GM18517 (cell line): ENCODE data around the gene KCNQ1.

Source experiments
- ATAC-seq: cut with Tn5 transposase; IDR thresholded peaks from one replicate; pipeline ENCODE4 v1.9.1; 2021; ENCODE audit warnings: mild to moderate bottlenecking, moderate library complexity; ENCODE audit not compliant: unreplicated experiment

Gene KCNQ1

DNA sequence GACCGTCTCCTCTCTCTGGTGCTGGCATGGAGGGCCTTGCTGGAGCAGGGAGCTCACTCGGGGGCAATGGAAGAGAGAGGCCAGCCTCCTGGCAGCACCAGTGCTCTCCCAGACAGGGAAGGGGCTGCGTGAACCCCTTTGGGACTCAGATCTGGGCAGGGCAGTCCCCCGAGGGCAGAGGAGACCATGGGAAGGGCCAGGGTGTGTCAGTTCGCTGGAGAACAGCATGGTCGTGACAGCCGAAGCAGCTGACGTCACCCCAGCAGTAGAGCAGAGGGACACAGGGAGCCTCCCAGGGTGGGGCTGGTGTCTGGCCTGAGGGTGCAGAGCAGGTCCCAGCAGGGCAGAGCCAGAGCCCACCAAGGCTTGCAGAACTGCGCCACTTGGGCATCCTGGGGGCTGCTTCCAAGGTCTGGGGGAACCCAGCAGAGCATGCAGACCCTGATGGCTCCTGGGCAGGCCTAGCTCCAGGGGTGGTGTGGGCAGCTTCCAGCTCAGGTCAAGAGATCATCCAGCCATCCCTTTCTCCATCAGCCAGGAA is 326.0 kb downstream of the KCNQ1 start:
- ATAC-seq: no peak

- no peak for ATAC-seq
Observed at GRCh38 chr11:2771758-2772466, 327.1 kb downstream of the KCNQ1 start.

- ATAC-seq: no peak
Observed at GRCh38 chr11:2772544-2773031, 327.8 kb downstream of the KCNQ1 start.

DNA sequence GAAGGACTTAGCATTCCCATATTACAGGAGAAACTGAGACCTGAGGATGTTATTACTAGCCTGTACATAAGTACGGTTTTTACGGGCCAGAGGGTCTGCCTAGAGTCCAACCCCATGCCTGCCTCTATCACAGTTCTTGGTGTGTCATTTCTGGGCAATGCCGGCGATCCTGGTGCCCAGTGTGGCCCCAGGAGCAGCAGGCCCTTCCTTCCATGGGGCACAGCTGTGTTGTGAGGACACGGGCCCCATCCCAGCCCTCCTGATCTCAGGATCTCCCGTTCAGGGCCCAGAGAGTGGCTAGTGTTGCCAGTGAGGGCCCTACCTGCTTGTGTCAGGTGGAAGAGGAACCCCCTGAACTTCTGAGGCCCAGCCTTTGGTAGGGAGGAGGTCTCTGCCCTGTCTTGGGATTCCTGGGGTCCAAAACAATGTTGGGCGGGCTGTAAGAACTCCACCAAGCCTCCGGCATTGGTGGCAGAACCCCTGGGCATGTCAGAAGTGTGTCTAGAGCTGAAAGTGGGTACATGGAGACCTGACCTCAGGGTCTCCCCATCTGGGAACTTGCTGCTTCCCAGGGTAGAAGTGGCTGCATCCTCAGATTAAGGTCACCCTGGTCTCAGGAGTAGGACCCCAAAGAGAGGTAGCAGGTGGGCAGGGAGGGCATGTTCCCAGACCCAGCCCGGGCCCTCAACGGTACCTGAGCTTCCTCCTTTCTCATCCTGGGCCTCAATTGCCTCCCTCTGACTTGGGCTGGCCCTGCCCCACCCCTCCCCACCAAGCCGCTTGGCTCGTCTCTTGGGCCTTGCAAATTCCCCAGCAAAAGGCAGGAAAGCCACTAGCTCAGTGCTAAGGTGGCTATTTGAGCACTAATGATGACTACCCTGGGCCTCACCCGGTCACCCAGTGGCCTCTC is 329.6 kb downstream of the KCNQ1 start:
- no peak for ATAC-seq

- ATAC-seq: no peak
Observed at GRCh38 chr11:2775083-2775625, 330.3 kb downstream of the KCNQ1 start.

- no peak for ATAC-seq
Observed at GRCh38 chr11:2775626-2776350, 331.0 kb downstream of the KCNQ1 start.

GRCh38 chr11:2776351-2777061 is 331.7 kb downstream of the KCNQ1 start:
- ATAC-seq: no peak

DNA sequence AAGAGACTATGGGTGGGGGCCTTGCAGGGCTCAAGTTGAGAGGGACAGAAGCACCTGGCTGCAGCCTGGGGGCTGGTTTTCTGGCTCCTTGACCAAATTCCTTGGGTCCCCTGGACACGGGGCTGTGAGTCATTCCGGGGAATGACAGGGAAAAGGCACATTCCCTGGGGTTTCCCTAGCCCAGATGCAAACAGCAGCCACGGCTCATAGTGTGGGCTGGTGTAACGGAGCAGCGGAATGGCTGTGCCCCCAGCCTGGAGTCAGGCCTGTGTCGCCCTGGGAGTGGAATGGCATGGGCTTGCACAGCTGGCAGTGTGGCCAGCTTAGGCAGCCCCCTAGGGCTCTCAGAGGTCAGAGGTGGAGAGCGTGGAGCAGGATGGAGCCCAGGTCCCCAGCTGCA is 332.6 kb downstream of the KCNQ1 start:
- ATAC-seq: no peak

DNA sequence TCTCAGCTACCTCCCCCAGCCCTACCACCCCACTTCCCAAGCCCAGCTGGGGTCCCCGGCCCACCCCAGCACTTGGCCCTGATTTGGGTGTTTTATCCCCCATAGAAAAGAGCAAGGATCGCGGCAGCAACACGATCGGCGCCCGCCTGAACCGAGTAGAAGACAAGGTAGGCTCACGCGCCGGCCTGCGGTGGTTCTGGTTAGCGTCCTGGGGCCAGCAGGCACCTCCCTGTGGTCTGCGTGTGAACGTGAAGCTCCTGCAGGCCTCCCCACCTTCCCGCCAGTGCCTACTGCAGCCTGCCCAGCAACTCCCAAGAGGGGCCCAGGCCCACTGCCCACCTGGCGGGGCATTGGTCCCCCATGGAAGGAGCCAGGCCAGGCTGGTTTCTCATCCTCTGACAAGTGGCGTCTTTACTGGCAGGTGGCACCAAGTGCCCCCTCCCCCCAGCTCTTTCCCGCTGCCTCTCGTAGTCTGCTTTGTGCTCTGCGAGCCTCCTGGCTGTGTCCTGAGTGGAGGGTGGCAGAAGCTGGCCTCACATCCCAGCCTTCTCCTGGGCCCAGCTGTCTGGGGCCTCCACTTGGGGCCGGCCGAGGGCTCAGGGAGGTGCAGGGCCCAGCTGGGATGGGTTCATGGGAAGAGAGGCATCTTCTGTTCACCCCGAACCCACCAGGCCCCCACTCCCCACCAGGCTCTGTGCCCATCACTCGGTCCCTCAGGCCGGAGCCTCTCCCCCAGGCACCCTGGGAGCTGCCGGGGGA is 333.2 kb downstream of the KCNQ1 start:
- ATAC-seq: no peak

GRCh38 chr11:2778630-2779498 is 334.1 kb downstream of the KCNQ1 start:
- ATAC-seq: no peak

- no peak for ATAC-seq
Observed at GRCh38 chr11:2779499-2779980, 334.7 kb downstream of the KCNQ1 start.

- no peak for ATAC-seq
Observed at GRCh38 chr11:2779981-2780849, 335.4 kb downstream of the KCNQ1 start.

GRCh38 chr11:2780850-2781407 is 336.1 kb downstream of the KCNQ1 start:
- ATAC-seq: no peak

DNA sequence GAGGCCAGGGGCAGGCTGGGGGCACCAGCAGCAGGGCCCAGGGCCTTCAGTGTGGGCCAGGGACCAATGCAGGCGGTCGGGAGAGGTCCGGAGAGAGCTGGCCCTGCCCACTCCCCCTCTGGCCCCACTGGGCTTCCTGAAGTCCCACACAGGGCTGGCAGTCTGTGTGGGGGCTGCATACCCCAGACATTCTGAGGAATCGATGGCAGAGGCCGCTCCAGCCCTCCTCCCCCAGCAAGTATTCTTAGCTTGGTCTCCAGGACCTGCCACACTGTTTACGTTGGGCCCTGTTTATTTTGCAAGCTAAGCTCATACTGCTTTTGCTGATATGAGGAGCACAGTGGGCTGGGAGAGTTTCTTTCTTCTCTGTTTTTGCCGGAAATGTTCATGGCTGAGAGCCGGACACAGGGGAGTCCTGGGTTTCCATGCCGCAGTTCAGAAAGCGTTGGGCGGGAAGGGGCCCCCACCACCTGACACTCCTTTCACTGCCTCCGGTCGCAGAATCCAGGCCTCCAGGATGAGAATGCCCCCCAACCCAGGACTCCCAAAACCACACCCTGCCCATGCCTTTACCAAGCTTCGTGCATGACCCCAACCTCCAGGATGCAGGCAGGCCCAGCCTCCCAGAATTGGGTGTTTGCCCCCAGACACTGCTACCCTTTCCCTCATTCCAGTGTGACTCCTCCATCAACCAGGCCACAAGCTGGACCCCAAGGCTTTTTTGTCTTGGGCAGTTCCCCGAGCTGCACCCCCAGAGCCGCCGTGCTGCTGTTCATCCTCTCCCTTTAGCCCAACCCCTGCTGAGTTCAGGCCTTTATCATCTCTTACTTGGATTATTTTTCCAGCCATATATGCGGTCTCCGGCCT is 336.8 kb downstream of the KCNQ1 start:
- no peak for ATAC-seq

DNA sequence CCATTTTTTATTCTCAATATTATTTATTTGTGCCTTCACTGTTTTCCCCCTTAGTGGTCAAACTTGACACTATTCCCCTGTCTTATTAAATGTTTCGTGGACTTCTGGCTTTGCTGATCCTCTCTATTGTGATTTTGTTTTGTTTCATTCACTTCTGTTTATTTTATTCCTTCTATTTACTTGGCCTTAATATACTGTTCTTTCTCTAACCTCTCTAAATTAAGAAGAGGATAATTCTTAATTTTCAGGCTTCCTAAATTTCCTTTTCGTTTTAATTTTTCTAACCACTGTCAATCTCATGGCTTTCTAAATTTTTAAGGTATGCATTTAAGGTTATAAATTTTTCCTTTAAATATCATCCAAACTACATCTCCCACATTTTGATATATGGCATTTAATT is 338.0 kb downstream of the KCNQ1 start:
- no peak for ATAC-seq

- ATAC-seq: no peak
Observed at GRCh38 chr11:2783536-2784082, 338.8 kb downstream of the KCNQ1 start.
